NCI-H2081 (cell line): Measurements from ENCODE around the gene ZNF717.
"Not testable (repeated sequence)": the region's sequence is repeated elsewhere in the genome, so short reads cannot be mapped to it uniquely, and the experiment has no call there.

ENCODE experiments used
- DNase-seq, 2 experiments: peaks; one replicate each; lab custom pipeline; 2025; lab: John Stamatoyannopoulos, UW

ZNF717 gene

DNA sequence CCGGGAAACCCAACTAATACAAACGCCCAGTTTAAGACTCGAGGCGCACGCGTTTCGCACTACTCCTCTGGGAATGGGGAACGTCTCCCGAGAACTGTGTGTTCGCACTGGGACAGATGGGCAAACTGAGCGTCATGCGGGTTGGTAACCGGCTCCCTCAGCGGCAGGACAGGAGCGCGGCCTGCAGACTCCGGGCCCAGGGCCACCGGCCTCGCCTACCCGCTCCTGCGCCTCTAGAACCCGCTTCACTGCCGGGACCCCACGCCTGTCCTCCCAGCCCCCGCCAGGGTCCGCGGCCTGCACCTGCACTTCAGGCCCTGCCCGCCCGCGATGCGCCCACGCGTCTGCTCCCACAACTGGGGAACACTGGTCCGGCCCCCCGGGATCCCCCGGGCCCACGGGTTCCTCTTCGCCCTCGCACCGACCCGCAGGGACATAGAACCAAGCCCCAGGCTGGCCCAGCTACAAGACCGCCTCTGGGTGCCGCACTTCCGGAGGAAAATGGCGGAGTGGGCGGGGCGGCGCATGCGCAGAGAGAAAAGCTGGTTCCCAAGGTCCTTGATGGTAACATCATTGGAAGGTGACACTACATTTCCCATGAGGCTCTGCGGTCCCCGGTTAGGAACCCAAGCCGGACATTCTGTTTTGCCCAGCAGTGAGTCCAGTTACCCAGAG is at the start of gene ZNF717:
TSS of gene ZNF717 (minus strand) at position 469 of the 675 bp plus-strand sequence. CDS start 2,187 bp downstream, outside the sequence.
- peak; percentile 73 to 80 for DNase-seq

DNA sequence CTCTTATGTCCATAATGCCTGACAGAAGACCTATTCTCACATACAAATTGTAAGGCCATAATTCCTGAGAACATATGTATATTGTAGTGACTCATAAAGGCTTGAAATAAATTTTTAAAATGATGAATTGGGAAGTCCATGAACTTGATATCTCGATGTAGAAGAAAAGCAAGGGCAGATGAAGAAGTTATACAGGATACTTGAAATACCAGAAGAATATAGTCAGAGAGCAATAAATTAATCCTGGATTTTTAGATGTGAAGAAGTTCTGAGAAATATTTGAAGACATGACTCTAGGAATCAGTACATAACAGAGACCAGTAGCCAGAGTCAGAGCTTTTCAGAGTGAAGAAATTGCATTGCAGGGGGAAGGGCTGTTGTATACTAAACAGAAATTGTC is 45.7 kb upstream of the ZNF717 start:
- DNase-seq = not testable (repeated sequence)

DNA sequence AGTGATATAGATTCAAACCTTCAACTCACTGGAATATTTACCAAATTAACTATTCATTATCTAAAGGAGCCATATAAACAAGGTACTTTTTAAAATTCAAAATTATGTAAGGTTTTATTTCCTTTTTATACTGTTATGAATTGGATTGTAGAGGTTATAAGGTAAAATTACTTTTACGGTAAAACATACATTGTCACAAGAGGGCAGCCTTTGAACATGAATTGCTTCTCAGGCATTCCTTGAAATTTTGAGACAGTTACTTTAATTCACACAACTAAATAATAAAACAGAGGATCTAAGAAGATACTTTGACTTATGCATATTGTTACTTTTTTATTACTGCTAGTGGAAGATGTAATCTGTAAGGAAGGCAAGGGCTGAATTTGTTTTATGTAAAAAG is 32.7 kb upstream of the ZNF717 start:
- DNase-seq = not testable (repeated sequence)

DNA sequence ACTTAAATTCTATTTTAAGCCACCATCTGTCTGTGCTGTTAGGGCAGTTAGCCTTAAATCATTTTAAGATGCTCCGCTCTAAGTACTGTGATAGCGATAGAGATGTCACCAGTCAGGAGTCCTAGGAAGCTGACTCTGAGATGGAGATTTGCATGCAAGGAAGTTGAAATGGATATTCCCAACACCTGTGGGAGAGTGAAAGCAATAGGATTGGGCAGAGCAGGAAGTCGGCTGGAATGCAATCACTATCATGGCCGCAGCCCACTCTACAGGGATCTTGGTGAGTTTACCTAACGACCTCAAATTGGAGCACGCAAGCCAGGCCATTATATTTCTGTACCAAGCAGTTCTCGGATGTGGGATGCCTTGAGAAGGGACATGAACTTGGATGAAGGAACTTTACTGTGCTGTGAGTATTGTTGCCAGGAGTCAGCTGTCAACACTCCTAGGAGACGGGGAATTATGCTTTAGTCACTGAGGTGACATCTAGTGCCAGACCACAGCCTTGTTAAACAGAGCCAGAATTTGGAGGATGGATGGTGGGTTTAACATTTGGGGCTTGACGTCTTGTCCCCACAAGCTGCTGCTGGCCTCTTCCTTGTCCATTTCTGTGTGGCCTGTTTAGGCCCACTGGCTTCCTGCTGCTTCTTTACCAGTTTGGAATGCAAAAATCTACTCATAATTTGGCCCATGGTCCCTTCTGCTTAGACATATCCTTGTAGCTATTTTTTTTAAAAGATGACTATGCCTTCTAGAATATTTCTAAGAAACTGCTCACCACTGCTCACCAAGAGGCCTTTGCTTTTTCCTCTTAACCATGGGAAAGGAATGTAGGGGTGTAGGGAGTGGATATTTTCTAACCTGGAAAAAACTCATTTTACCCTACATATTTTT is 31.2 kb upstream of the ZNF717 start:
- not testable (repeated sequence) for DNase-seq

DNA sequence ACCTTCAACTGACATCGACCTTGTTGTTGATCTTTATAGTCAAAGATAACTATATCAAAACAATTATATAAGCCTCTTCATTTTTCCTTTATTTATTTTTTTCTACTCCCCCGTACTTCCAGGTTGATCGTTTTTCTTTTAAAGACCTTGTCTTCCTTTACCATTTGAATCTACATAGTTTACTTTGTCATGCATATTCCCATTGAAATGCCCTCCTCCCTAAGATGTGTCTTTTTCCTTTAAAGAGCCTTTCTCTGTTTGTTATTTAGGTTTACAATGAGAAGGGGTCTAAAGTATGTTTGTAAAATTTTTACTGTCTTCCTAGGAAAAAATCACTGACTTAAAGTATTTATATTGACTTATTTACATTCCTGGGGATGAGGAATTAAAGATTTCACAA is 29.4 kb upstream of the ZNF717 start:
- DNase-seq = no peak

DNA sequence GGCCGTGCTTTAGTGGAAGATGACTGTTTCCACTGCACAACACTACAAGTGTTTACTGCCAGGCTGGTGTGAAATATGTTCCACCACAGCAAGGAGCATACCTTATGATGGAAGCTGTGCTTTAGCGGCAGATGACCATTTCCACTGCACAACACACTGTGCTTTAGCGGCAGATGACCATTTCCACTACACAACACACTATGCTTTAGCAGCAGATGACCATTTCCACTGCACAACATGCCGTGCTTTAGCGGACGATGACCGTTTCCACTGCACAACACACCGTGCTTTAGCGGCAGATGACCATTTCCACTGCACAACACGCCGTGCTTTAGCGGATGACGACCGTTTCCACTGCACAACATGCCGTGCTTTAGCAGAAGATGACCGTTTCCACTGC is 2.8 kb downstream of the ZNF717 start:
- DNase-seq = no peak

DNA sequence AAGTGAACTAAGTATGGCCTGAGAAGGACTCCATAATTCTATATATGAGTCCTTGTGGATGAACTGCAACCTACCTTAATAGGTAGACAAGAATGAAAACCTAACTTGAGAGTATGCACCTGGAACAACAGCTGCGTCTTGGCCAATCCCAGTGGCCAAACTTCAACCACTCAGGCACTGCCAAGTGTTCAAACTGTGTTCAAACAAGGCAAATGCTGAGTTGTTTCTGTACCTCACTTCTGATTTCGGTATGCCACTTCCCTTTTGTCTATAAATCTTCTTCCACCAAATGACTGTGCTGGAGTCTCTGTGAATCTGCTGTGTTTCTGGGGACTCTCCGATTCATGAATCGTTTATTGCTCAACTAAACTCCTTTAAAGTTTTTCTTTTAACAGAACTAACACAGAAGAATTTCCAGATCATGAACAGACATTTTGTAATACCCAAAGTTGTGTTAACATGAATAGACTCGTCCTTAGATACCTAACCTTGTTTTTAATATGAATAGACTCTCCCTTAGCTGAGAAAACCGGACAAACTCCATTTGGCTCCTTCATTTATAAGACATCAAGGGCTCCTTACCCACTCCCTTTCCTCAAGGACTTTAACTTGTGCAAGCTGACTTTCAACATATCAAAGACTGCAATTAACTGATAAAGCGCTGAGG is 4.1 kb downstream of the ZNF717 start:
- no peak for DNase-seq

DNA sequence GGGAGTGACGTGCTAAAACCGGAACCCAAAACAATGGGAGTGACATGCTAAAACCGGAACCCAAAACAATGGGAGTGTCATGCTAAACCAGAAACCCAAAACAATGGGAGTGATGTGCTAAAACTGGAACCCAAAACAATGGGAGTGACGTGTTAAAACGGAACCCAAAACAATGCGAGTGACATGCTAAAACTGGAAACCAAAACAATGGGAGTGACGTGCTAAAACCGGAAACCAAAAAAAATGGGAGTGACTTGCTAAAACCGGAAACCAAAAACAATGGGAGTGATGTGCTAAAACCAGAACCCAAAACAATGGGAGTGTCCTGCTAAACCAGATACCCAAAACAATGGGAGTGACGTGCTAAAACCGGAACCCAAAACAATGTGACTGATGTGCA is 7.6 kb downstream of the ZNF717 start:
- not testable (repeated sequence) for DNase-seq

DNA sequence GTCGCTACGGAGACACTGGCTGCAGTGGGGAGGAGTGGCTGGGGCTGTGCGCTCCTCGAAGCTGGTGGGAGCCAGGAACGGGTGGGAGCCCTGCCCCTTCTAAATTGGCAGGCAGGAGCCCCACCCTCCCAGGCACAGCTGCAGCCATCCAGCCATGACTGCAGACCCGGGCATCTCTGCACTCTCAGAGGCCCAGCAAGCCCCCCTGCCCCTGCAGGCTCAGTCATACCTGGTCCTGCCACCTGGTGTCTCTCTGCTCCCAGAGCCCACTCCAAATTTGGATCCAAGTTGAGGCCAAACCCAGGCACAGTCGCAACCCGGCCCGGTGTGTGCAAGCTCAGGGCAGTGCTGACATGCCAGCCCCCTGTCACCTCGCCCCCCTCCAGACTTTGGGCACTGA is 13.7 kb downstream of the ZNF717 start:
- not testable (repeated sequence) for DNase-seq

DNA sequence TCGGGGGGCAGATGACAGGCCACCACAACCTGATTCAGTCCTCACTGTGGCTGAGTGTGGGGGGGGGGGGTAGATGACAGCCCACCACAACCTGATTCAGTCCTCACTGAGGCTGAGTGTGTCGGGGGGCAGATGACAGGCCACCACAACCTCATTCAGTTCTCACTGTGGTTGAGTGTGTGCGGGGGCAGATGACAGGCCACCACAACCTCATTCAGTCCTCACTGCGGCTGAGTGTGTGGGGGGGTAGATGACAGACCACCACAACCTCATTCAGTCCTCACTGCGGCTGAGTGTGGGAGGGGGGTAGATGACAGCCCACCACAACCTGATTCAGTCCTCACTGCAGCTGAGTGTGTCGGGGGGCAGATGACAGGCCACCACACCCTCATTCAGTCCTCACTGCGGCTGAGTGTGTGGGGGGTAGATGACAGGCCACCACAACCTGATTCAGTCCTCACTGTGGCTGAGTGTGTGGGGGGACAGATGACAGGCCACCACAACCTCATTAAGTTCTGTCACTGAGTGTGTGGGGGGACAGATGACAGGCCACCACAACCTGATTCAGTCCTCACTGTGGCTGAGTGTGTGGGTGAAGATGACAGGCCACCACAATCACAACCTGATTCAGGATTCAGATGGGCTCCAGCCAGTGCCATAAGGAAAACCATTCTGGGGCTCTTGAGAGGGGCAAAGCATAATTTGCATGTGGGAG is 16.9 kb downstream of the ZNF717 start:
- no peak for DNase-seq

DNA sequence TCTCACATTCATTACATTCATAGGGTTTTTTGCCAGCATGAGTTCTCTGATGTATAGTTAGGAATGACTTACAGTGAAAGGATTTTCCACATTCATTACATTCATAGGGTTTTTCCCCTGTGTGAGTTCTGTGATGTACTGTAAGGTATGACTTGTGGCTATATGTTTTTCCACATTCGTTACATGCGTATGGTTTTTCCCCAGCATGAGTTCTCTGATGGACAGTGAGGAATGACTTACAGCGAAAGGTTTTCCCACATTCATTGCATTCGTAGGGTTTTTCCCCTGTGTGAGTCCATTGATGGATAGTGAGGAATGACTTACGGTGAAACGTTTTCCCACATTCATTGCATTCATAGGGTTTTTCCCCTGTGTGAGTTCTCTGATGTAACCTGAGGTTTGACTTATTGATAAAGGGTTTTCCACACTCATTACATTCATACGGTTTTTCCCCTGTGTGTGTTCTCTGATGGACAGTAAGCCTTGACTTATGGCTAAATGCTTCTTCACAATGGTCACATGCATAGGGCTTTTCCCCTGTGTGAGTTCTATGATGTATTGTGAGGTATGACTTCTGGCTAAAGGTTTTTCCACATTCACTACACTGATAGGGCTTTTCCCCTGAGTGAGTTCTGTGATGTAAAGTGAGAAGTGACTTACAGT is 47.4 kb downstream of the ZNF717 start:
- no peak for DNase-seq

DNA sequence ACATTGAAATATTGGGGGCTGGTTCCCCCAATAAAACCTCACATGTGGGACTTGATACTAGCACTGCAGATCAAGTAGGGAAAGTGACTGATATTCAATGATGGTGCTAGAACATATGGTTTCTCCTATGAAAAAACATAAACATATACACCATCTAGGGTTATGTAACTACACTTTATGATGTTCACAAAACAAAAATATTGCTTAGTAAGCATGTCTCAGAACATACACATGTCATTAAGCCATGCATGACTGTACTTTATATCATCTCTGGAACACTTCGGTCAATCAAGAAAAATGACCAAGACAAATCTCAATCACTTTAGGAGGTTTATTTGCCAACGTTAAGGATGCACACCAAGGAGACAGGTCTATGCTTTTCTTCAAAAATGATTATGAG is 57.4 kb downstream of the ZNF717 start:
- DNase-seq = no peak

DNA sequence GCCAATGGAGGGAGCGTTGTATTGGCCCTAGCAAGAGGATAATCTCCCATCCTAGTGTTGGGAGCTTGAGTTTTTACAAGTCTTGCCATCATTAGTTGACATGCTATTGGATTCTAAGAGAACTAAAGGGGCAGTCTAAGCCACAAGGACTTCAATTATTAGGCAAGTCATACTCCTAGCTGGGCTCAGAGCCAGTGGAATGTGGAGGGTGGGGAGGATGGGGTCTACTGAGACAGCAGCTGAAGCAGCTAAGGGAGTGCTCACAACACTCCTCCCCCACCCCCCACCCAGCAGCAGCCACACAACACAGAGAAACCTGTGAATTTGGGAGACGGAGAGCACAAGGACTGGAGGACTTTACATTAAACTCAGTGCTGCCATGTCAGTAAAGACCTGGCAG is 93.3 kb downstream of the ZNF717 start:
- no peak for DNase-seq

DNA sequence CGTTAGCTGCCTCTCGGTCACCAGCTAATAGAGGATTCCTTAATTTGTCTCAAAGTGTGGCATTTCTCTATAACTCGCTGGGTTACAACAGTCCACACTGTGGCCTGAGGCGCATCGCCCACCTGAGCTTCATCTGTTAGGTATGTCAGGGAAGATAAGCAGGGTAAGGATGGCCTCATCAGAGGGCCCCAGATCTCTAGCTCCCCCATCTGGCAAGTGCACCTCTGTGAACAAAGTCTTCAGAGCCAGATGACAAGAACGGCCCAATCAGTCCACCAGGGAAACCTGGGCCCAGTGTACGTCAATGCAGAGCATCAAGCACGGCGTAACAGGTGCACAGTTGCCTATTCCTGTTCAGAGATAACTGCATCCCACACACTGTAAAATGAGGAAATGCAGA is 98.0 kb downstream of the ZNF717 start:
- no peak for DNase-seq
